GM18519 (cell line): ENCODE results near the gene LRFN2.

Source experiments
- ATAC-seq: cut with Tn5 transposase; IDR thresholded peaks from one replicate; pipeline ENCODE4 v1.9.1; 2021; ENCODE audit warnings: mild to moderate bottlenecking, moderate library complexity; ENCODE audit not compliant: unreplicated experiment, low FRiP score

Gene LRFN2

GRCh38 chr6:40586369-40587201 lies 579 bp downstream of the LRFN2 start:
- ATAC-seq, result no peak

DNA sequence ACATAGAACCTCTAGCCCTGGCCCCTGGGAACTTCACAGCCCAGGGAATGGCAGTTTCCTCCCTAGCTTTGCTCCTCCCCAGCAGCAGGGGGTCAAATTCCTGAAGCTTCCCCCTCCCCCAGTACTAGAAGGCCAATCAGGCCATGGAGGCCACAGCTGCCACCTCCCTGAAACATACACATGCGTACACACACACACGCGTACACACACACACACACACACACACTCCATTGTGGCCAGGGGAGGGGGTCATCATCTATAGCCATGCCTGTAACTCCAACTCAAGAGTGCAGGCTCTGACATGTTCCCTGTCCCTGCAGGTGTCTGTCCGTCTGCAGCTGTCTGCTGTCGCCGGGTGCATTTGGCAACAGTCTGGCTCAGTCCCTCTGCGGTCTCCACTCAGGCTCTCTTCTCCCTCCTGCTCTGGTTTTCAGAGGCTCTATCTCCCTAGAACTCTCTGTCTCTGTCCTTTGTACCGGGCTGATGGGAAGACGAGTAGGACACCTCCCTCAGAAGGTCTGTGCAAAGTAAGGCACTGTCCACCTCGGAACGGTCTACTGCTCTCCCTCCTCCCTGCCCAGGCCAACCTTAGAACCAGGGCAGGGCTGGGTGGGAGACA lies 1.4 kb downstream of the LRFN2 start:
- ATAC-seq, result no peak

DNA sequence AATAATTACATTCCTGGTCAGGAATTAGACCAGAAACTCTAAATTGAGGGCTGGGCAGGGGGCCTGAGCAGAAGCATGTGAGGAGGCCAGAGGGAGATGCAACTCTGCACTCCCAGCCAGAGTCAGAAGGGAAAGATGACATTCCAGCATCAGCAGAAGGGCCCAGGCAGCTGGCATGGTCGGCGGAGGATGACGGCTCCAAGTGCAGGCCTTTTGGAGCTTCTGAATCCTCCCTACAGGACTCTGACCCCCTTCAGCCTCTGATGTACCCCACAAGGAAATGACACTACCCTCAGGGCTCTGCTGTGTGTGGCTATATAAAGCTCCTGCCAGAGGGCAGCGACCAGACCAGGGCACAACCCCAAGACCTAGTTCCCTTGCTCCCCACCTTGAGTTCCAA lies 1.9 kb downstream of the LRFN2 start:
- no peak for ATAC-seq

DNA sequence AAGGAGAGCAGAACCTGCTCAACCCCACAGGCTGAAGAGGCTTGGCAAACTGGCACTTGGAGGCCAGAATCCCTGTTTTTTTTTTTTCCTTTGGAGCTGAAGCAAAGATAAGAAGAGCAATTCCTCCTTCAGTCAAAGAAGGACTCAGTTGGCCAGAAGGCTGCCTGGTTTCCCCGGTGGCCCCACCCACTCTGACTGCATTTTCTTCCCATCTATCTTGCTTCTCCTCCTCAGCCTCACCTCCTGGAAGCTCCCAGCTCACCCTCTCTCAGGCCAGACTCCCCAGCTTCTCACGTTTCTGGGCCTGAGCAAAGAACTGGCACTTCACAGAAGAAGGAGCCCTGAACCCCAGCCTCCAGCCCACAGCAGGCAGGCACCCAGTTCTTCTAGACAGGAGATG lies 2.4 kb downstream of the LRFN2 start:
- no peak for ATAC-seq

DNA sequence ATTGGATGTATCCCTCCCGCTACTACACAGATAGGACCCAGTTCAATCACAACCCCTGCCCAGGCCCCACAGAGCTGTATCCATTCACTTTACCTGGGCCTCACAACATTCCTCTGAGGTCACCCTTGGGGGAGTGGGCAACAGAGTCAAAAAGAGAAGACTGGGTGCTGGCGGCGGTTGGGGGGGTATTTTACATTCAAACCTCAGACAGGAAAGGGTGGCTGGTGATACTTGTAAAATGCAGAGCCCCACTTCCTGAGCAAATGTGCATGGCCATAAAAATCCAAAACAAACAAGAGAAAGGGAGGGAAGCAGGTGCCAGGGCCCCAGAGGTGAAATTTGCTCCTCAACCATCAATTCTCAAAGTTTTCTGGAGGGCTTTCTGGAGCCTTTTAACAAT lies 3.5 kb downstream of the LRFN2 start:
- no peak for ATAC-seq

GRCh38 chr6:40582892-40583291 lies 4.3 kb downstream of the LRFN2 start:
- no peak for ATAC-seq

- no peak for ATAC-seq
These were observed 8.1 kb downstream of the LRFN2 start for GRCh38 chr6:40579101-40579500.

DNA sequence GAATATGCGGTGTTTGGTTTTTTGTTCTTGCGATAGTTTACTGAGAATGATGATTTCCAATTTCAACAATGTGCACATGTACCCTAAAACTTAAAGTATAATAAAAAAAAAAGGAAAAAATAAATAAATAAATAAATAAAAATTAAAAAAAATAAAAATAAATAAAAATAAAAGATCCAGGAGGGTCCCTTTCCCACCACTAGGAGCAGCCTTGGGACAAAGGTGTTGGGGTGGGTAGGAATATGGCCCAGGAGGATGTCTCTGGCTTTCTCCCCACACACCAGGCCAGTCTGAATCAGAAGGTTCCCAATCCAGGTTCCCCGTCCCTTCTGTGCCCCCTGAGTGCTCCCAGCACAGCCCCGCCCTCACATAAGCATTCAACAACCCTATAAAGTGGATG lies 9.5 kb downstream of the LRFN2 start:
- no peak for ATAC-seq

DNA sequence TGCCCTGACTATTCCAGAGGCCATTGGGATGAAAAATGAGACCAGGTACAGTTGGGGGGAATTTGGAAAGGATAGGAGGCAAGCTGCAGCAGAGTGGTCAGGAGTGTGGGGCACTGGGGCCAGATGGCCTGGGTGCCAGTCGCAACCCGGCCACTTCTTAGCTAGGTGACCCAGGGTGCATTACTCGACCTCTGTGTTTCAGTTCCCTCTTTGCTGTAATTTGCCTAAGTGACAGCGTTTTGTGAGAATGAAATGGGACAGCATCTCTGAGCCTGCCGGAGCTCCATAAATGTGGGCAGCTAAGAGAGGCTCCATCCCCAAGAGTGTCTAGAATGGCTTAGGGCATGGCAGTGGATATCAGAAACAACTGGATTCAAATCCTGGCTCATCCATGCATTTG lies 13.9 kb downstream of the LRFN2 start:
- no peak for ATAC-seq

DNA sequence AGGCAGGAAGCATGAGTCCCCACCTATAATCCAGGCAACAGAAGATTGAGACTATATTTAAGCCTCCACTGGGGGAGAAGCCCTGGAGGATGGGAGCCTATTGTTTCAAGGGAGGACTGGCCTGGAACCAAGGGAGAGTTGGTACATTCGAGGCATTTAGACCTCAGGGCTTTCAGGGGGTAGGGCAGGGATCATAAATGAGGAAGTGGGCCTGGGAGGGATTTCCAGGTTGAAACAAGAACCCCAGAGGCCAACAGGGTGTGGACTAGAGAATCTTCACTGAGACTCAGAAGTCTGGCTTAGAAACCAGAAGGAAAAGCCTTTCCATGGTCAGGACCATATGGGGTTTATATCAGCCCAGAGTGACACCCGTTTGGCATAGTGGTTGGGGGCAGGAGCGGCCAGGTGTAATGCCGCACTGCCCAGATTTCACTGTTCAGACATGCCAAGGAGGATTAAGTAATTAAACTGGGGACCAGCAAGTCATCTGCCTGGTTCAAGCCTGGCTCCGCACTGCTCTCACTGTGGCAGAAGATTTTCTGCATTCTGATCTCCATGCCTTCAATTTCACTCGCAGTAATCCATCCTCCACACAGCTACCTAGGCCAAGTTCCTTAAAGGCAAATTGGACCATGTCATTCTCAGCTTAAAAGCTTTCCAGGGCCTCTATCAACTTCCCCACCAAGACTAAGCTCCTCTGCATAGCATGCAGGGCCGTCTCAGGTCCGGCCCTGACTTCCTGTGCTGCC lies 17.8 kb downstream of the LRFN2 start:
- ATAC-seq, result no peak

DNA sequence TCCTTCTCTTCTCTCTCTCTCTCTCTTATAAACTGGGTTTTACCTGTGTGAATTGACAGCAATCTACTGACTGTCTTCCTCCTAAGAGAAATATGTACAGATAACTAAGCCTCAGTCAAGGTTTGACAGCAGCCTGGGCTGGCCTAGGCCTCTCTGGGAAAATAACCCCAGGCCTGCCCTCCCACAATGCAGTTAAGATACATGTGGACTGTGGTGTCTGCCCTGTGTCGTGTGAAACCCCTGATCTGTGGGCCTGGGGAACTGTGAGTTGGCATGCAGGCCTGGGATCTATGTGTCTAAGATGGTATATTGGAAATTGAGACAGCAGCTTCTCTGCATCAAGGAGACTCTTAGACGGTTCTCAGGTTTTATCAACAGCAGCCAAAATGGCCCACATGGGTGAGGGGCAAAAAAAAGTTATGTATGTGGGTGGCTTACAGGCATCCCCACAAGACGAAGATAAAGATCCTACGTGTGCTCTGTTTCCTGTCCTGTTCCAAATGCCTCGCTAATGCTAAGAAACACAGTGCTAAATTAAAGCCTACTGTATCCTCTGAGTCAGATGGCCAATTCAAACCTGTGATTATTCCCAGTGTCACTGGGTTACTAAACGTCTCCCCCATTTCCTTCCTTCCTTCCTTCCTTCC lies 19.0 kb downstream of the LRFN2 start:
- ATAC-seq, result no peak

- no peak for ATAC-seq
These were observed 24.1 kb downstream of the LRFN2 start for GRCh38 chr6:40563111-40563510.

DNA sequence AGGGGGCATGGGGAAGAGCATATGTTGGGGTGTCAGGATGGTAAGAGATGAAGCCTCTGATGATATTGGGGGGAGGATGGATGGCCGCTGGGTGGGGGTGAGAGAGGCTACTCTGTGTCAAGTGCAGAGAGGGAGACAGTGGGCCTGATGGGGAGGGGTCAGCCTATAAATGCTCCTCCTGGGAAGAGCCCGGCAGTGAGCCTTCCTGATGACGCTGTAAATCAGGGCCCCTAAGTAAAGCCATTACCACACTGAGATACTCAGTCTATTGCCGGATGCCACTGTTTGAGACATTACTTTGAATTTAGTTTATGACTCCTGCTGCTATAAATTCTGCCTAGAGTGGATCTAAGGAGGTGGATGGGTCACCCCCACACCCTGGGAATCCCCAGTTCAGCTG lies 28.1 kb downstream of the LRFN2 start:
- ATAC-seq, result no peak

- ATAC-seq, result no peak
These were observed 29.1 kb downstream of the LRFN2 start for GRCh38 chr6:40558102-40558501.

GRCh38 chr6:40556881-40557280 lies 30.3 kb downstream of the LRFN2 start:
- no peak for ATAC-seq

- no peak for ATAC-seq
These were observed 31.1 kb downstream of the LRFN2 start for GRCh38 chr6:40556023-40556422.

GRCh38 chr6:40555092-40555491 lies 32.1 kb downstream of the LRFN2 start:
- no peak for ATAC-seq

DNA sequence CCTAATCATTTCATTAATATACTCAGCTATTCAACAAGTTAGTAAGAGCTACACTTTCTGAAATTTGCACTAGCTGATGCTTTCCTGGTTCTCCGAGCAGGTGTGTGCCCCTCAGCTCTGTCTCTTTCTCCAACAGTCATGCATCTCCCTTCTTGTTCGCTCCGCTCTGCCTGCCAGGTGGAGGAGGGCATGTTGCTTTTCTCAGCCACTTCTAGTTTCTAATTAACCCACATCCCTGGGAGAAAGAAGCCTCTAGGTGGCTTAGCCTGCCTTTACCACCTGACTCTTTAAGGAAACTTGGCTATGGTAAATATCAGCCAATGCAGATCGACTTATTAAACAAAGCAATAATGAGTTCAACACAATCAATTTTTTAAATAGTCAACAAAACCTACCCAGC lies 34.2 kb downstream of the LRFN2 start:
- no peak for ATAC-seq

DNA sequence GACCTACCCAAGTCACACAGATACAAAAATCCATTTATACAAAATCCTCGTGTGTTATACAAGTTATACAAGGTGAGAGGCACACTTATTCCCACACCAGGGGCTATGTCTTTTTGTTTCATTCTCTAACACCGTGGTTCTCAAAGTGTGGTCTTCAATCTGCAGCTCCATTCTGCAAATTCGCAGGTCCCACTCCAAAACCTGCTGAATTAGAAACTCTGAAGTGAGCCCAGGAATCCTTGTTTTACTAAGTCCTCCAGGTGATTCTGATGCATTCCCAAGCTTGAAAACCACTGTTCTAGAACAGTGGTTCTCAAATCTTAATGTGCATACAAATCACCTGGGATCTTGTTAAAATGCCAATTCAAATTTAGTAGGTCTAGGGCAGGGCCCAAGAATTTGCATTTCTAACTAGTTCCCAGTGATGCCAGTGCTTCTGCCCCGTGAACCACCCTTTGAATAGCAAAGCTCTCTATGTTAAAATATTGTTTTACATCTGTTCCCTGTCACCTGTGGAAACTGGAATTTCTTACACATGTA lies 35.1 kb downstream of the LRFN2 start:
- no peak for ATAC-seq

GRCh38 chr6:40550202-40551101 lies 36.7 kb downstream of the LRFN2 start:
- ATAC-seq, result no peak
